ENCODE measurements around the gene XXYLT1. TPM values are rescaled to one million over a fixed set of nuclear protein-coding genes. Genes with fewer than 3 reads are reported as not detected.

The XXYLT1 gene
- total RNA-seq, 1 experiment from 2014 or later = 23.4 TPM

DNA sequence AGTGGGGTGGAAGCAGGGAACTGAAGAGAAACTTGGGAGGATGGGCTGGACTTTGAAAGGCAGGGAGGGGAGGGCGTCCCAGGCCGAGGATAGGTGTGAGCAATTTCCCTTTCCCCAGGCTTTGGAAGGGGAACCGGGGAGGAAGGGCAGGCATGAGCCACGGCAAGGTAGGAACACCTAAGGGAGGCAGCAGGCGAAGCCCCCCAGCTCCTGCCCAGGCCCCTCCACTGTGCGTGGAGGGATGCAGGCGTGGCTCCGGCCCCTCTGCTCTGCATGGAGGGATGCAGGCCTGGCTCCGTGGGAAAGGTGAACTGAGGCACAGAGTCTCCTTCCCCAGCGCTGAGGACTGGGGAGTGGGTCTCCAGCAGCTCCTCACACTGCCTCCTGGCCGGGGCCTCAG is 236.4 kb downstream of the XXYLT1 start:
- H3K27ac Mint-ChIP-seq = no peak overlapping the region
- DNase-seq (ENCODE audit: low spot score) = no peak
- POLR2A ChIA-PET = no interaction called here
- H3K4me1 Mint-ChIP-seq = peaks cover 54% of the 10 kb centered on the region
- no peak overlapping the region for H3K4me3 Mint-ChIP-seq
- peaks cover 6% of the 10 kb centered on the region; the same call in 1 of the 2 replicates for H3K36me3 Mint-ChIP-seq
- H3K9me3 Mint-ChIP-seq = peaks cover 10% of the 10 kb centered on the region
- CTCF ChIA-PET = interaction anchor here (0.7 to 2.1 kb wide), 18 partner anchors 9 to 363 kb away, joined by 3 to 12 read pairs (median 4); partner anchors contain the start of genes LSG1 and XXYLT1
- peaks cover 15% of the 10 kb centered on the region for H3K27me3 Mint-ChIP-seq (ENCODE audit: low read depth)
- ATAC-seq = no peak
- TF ChIP-seq TEAD4 (CRISPR knock-in tag; IDR thresholded peaks at IDR 0.05) (no peak), GTF2I (CRISPR knock-in tag; conservative IDR thresholded peaks at IDR 0.05) (no peak), ARID4B (CRISPR knock-in tag; IDR thresholded peaks at IDR 0.05; ENCODE audit: borderline replicate concordance) (no peak), GABPB1 (CRISPR knock-in tag; IDR thresholded peaks at IDR 0.05) (no peak), IRF1 (CRISPR knock-in tag; IDR thresholded peaks at IDR 0.05) (no peak), E2F5 (CRISPR knock-in tag; IDR thresholded peaks at IDR 0.05) (no peak), ZNF138 (CRISPR knock-in tag; conservative IDR thresholded peaks at IDR 0.05) (no peak), ATF6 (CRISPR knock-in tag; IDR thresholded peaks at IDR 0.05) (no peak), JAZF1 (CRISPR knock-in tag; IDR thresholded peaks at IDR 0.05) (no peak)
- TF ChIP-seq, protein P1, sequence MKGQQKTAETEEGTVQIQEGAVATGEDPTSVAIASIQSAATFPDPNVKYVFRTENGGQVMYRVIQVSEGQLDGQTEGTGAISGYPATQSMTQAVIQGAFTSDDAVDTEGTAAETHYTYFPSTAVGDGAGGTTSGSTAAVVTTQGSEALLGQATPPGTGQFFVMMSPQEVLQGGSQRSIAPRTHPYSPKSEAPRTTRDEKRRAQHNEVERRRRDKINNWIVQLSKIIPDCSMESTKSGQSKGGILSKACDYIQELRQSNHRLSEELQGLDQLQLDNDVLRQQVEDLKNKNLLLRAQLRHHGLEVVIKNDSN (CRISPR knock-in tag; IDR thresholded peaks at IDR 0.05) = no peak
- TF ChIP-seq, protein P2, sequence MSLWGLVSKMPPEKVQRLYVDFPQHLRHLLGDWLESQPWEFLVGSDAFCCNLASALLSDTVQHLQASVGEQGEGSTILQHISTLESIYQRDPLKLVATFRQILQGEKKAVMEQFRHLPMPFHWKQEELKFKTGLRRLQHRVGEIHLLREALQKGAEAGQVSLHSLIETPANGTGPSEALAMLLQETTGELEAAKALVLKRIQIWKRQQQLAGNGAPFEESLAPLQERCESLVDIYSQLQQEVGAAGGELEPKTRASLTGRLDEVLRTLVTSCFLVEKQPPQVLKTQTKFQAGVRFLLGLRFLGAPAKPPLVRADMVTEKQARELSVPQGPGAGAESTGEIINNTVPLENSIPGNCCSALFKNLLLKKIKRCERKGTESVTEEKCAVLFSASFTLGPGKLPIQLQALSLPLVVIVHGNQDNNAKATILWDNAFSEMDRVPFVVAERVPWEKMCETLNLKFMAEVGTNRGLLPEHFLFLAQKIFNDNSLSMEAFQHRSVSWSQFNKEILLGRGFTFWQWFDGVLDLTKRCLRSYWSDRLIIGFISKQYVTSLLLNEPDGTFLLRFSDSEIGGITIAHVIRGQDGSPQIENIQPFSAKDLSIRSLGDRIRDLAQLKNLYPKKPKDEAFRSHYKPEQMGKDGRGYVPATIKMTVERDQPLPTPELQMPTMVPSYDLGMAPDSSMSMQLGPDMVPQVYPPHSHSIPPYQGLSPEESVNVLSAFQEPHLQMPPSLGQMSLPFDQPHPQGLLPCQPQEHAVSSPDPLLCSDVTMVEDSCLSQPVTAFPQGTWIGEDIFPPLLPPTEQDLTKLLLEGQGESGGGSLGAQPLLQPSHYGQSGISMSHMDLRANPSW (CRISPR knock-in tag; conservative IDR thresholded peaks at IDR 0.05; ENCODE audit: low read depth) = no peak

DNA sequence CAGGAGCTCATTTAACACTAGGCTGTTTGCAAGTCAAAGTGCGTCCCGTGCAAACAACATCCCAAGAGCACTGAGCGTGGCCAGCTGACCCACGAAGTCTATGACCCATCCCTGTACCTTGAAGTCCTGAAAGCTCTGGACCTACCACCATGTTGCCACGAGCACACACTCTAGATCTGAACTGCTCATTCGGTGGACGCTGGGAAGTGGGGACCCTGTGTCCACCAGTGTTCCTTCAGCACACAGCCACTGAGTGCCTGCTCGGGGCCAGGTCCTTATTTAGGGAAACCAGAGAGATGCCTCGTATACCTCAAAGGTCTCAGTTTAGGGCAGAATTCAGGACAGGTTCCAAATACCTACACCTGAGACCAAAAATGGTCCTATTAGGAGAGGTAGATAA is 236.9 kb downstream of the XXYLT1 start:
- Mint-ChIP-seq H3K9me3 (peaks cover 10% of the 10 kb centered on the region), H3K36me3 (peaks cover 6% of the 10 kb centered on the region; the same call in 1 of the 2 replicates), H3K4me1 (peaks cover 50% of the 10 kb centered on the region), H3K27me3 (ENCODE audit: low read depth) (peaks cover 15% of the 10 kb centered on the region), H3K4me3 (no peak overlapping the region), H3K27ac (no peak overlapping the region)
- no peak for ATAC-seq
- CTCF ChIA-PET = interaction anchor here (1.1 to 1.6 kb wide), 4 partner anchors 32 to 236 kb away, joined by 3 to 5 read pairs (median 4); no protein-coding TSS in a partner anchor
- no peak for DNase-seq (ENCODE audit: low spot score)
- POLR2A ChIA-PET = no interaction called here
- no peak for TF ChIP-seq GTF2I (CRISPR knock-in tag; conservative IDR thresholded peaks at IDR 0.05)
- TF ChIP-seq ATF6 (CRISPR knock-in tag; IDR thresholded peaks at IDR 0.05) = no peak
- TF ChIP-seq GRHL2 (CRISPR knock-in tag; IDR thresholded peaks at IDR 0.05; ENCODE audit: insufficient replicate concordance, severe bottlenecking) = no peak
- no peak for TF ChIP-seq ATF1 (CRISPR knock-in tag; IDR thresholded peaks at IDR 0.05)
- TF ChIP-seq FOXJ3 (CRISPR knock-in tag; IDR thresholded peaks at IDR 0.05; ENCODE audit: borderline replicate concordance) = no peak
- TF ChIP-seq, protein P3, sequence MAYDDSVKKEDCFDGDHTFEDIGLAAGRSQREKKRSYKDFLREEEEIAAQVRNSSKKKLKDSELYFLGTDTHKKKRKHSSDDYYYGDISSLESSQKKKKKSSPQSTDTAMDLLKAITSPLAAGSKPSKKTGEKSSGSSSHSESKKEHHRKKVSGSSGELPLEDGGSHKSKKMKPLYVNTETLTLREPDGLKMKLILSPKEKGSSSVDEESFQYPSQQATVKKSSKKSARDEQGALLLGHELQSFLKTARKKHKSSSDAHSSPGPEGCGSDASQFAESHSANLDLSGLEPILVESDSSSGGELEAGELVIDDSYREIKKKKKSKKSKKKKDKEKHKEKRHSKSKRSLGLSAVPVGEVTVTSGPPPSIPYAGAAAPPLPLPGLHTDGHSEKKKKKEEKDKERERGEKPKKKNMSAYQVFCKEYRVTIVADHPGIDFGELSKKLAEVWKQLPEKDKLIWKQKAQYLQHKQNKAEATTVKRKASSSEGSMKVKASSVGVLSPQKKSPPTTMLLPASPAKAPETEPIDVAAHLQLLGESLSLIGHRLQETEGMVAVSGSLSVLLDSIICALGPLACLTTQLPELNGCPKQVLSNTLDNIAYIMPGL (CRISPR knock-in tag; IDR thresholded peaks at IDR 0.05) = no peak
- no peak for TF ChIP-seq TCF7 (CRISPR knock-in tag; IDR thresholded peaks at IDR 0.05; ENCODE audit: low read depth)
- TF ChIP-seq RELA (CRISPR knock-in tag; IDR thresholded peaks at IDR 0.05; ENCODE audit: borderline replicate concordance) = no peak

Measured in WTC11 (cell line).